Endothelial cell (in vitro differentiated cells): ENCODE results near the gene RANBP17. TPM values are rescaled to one million over a fixed set of nuclear protein-coding genes. Genes with fewer than 3 reads are reported as not detected.

Source experiments
- DNase-seq: peaks from one replicate; pipeline ENCODE4 v3.0.0; 2021; ENCODE audit warnings: low spot score
- H3K27ac Mint-ChIP-seq: one replicate; pipeline ENCODE4 v1.8.0; 2021; ENCODE audit warnings: mixed read lengths, inconsistent platforms; ENCODE audit not compliant: unreplicated experiment
- H3K27me3 Mint-ChIP-seq: one replicate; pipeline ENCODE4 v1.8.0; 2021; ENCODE audit warnings: mild to moderate bottlenecking, moderate library complexity, mixed read lengths, inconsistent platforms; ENCODE audit not compliant: unreplicated experiment
- H3K36me3 Mint-ChIP-seq: one replicate; pipeline ENCODE4 v1.8.0; 2021; ENCODE audit warnings: mild to moderate bottlenecking, low read depth, mixed read lengths, inconsistent platforms; ENCODE audit not compliant: unreplicated experiment
- H3K4me1 Mint-ChIP-seq: one replicate; pipeline ENCODE4 v1.8.0; 2021; ENCODE audit warnings: mild to moderate bottlenecking, mixed read lengths, inconsistent platforms; ENCODE audit not compliant: unreplicated experiment
- H3K4me3 Mint-ChIP-seq: one replicate; pipeline ENCODE4 v1.8.0; 2021; ENCODE audit warnings: mild to moderate bottlenecking, mixed read lengths, inconsistent platforms; ENCODE audit not compliant: unreplicated experiment
- H3K9me3 Mint-ChIP-seq: one replicate; pipeline ENCODE4 v1.8.0; 2021; ENCODE audit warnings: mixed read lengths, inconsistent platforms; ENCODE audit not compliant: unreplicated experiment
- long read RNA-seq: library from polyadenylated mRNA; unstranded; transcript quantifications from one replicate; pipeline ENCODE4 v2.0.0, GENCODE V29; 2020; ENCODE audit not compliant: unreplicated experiment
- total RNA-seq: library from RNA; stranded (reverse); fragmentation: NEBNext Ultra II Directional; extraction: Animal tissue kit (Norgen Biotek cat#: 25700); gene quantifications from one replicate; pipeline ENCODE4 v1.2.1, GENCODE V29; 2021; ENCODE audit not compliant: unreplicated experiment
- TF ChIP-seq, protein P1 (sequence below): fragments of 200-600 bp; sonication (generic); IDR thresholded peaks from one replicate; pipeline ENCODE4 v1.5.0; 2021; ENCODE audit warnings: antibody characterized with exemption; ENCODE audit not compliant: unreplicated experiment

RANBP17 gene
- 22.7 TPM for total RNA-seq
- long read RNA-seq, partial matches to known transcripts: 1 of 4 reads
- long read RNA-seq, other reads (novel, unspliced or antisense): 2 of 4 reads

- Mint-ChIP-seq H3K9me3 (no peaks in the 10 kb centered on the region), H3K4me3 (peak within 1 kb of the TSS; percentile 96), H3K27me3 (peaks cover 6% of the 10 kb centered on the region), H3K36me3 (peaks cover 12% of the 10 kb centered on the region), H3K4me1 (peaks cover 7% of the 10 kb centered on the region), H3K27ac (peak within 1 kb of the TSS; percentile 79)
- peak; percentile 77 for DNase-seq
- TF ChIP-seq, protein P1, sequence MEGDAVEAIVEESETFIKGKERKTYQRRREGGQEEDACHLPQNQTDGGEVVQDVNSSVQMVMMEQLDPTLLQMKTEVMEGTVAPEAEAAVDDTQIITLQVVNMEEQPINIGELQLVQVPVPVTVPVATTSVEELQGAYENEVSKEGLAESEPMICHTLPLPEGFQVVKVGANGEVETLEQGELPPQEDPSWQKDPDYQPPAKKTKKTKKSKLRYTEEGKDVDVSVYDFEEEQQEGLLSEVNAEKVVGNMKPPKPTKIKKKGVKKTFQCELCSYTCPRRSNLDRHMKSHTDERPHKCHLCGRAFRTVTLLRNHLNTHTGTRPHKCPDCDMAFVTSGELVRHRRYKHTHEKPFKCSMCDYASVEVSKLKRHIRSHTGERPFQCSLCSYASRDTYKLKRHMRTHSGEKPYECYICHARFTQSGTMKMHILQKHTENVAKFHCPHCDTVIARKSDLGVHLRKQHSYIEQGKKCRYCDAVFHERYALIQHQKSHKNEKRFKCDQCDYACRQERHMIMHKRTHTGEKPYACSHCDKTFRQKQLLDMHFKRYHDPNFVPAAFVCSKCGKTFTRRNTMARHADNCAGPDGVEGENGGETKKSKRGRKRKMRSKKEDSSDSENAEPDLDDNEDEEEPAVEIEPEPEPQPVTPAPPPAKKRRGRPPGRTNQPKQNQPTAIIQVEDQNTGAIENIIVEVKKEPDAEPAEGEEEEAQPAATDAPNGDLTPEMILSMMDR: no peak
These were observed at the start of gene RANBP17 for GRCh38 chr5:170861917-170862766. Gene RANBP17, plus strand, starts transcription at chr5:170862018.

DNA sequence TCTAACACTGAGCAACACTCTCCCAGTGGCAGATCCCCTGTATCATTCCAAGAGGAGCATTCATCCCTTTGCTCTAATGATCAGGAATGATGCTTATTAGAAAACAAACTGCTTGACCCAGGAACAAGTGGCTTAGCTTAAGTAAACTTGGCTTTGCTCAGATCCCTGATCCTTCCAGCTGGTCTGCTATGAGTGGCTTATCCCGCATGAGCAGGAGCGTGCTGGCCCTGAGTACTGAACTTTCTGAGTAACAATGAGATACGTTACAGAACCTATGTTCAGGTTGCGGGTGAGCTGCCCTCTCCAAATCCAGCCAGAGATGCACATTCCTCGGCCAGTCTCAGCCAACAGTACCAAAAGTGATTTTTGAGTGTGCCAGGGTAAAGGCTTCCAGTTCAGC, 48.6 kb upstream of the RANBP17 start:
- Mint-ChIP-seq H3K4me1 (peaks cover 2% of the 10 kb centered on the region), H3K4me3 (no peak overlapping the region), H3K36me3 (no peaks in the 10 kb centered on the region), H3K27ac (no peak overlapping the region), H3K27me3 (peaks cover 2% of the 10 kb centered on the region), H3K9me3 (no peaks in the 10 kb centered on the region)
- TF ChIP-seq, protein P1: no peak
- no peak for DNase-seq

- no peaks in the 10 kb centered on the region for H3K4me1 Mint-ChIP-seq
- no peaks in the 10 kb centered on the region for H3K9me3 Mint-ChIP-seq
- peaks cover 2% of the 10 kb centered on the region for H3K27me3 Mint-ChIP-seq
- TF ChIP-seq, protein P1: no peak
- no peaks in the 10 kb centered on the region for H3K36me3 Mint-ChIP-seq
- DNase-seq: no peak
- H3K4me3 Mint-ChIP-seq: no peak overlapping the region
- H3K27ac Mint-ChIP-seq: no peak overlapping the region
These were observed 44.6 kb upstream of the RANBP17 start for GRCh38 chr5:170817195-170817594.

DNA sequence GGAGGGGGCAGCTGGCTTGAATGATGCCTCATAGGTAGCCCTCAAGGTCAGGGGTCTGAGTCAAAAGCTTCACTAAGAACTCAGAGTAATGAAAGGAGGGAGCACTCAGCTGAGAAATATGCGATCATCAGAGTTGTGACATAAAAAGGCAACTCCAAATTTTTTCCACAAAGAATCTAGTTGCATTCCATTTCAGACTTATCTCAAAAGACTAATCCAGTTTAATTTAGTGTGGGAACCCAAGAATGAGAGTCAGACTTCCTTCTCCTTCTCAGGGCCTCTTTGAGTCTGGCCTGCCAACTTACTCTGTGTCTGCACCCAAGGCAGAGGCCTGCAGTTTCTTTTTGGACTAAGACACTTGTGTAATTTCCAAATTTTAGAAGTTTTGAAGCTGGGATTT, 43.6 kb upstream of the RANBP17 start:
- TF ChIP-seq, protein P1: no peak
- H3K4me3 Mint-ChIP-seq: no peak overlapping the region
- no peak for DNase-seq
- no peaks in the 10 kb centered on the region for H3K36me3 Mint-ChIP-seq
- no peak overlapping the region for H3K27ac Mint-ChIP-seq
- peaks cover 2% of the 10 kb centered on the region for H3K27me3 Mint-ChIP-seq
- no peaks in the 10 kb centered on the region for H3K9me3 Mint-ChIP-seq
- H3K4me1 Mint-ChIP-seq: no peaks in the 10 kb centered on the region

DNA sequence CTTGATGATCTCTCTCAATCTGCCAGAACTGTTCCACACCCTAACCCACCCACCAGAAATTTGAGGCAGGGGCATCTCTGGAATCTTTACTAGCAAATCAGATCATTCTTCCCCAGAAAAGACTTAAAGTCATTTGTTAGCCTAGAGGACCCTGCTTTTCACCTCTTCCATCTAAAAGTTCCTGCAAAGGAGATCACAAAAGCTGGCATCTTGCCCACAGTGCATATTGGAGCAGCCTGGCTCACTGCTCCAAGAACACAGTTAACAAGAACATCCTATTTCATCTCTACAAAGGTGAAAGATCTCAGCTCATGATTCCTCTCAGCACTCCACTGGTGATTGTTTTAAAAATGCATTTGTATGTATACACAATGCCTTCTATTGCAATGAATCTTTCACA, 42.0 kb upstream of the RANBP17 start:
- Mint-ChIP-seq H3K9me3 (no peaks in the 10 kb centered on the region), H3K27ac (no peak overlapping the region), H3K4me1 (no peaks in the 10 kb centered on the region), H3K36me3 (no peaks in the 10 kb centered on the region), H3K4me3 (no peak overlapping the region), H3K27me3 (peaks cover 2% of the 10 kb centered on the region)
- no peak for DNase-seq
- TF ChIP-seq, protein P1: no peak
